PC-9 (cell line): Measurements from ENCODE around the gene CENPB. TPM values are rescaled to one million over a fixed set of nuclear protein-coding genes. Genes with fewer than 3 reads are reported as not detected.
A peak's percentile ranks its signal among the peaks of the same experiment; 100 is the strongest.
"Not testable (repeated sequence)": the region's sequence is repeated elsewhere in the genome, so short reads cannot be mapped to it uniquely, and the experiment has no call there.

Experiments
- BruUV-seq: library from RNA; stranded (reverse); fragments of 400-500 nt; replicated peaks from 2 replicates; lab custom pipeline; 2021; lab: Mats Ljungman, UMichigan
- CTCF ChIA-PET: fragments of 300-600 bp; sonication (Branson Sonifier 250); formaldehyde crosslinking; loops from one replicate; lab custom pipeline; 2022; ENCODE audit warnings: antibody characterized with exemption; lab: Charles Lee
- POLR2A ChIA-PET: fragments of 300-600 bp; sonication (Branson Sonifier 250); formaldehyde crosslinking; loops from one replicate; lab custom pipeline; 2022; ENCODE audit warnings: antibody characterized with exemption; ENCODE audit not compliant: unreplicated experiment; lab: Charles Lee
- DNase-seq, 2 experiments: peaks; one replicate each; pipeline versions ENCODE4 v3.0.0 to v3.0.0-alpha.2; 2015 to 2022; ENCODE audit warnings: mixed read lengths in 1 of 2
- H2AFZ ChIP-seq: fragments of 200-600 bp; sonication (generic); 2 replicates; pipeline ENCODE4 v1.8.1; 2017; ENCODE audit warnings: antibody characterized with exemption
- H3F3A ChIP-seq: fragments of 200-600 bp; sonication (generic); 2 replicates; pipeline ENCODE4 v1.8.1; 2017; ENCODE audit warnings: antibody characterized with exemption, mild to moderate bottlenecking, low read depth; ENCODE audit not compliant: insufficient read depth
- H3K27ac ChIP-seq: fragments of 200-600 bp; sonication (generic); 2 replicates; pipeline ENCODE4 v1.6.1; 2016; ENCODE audit warnings: mixed run types
- H3K27me3 ChIP-seq: fragments of 200-600 bp; sonication (generic); 2 replicates; pipeline ENCODE4 v1.6.1; 2016; ENCODE audit warnings: low read depth, mixed run types; ENCODE audit not compliant: insufficient read depth
- H3K36me3 ChIP-seq: fragments of 200-600 bp; sonication (generic); 2 replicates; pipeline ENCODE4 v1.6.1; 2016; ENCODE audit warnings: low read depth, mixed run types
- H3K4me1 ChIP-seq: fragments of 200-600 bp; sonication (generic); replicated peaks from 2 replicates; pipeline ENCODE4 v1.6.1; 2016; ENCODE audit warnings: mixed run types; ENCODE audit not compliant: insufficient read depth
- H3K4me2 ChIP-seq: fragments of 200-600 bp; sonication (generic); 2 replicates; pipeline ENCODE4 v1.6.1; 2017; ENCODE audit warnings: mixed run types
- H3K4me3 ChIP-seq: fragments of 200-600 bp; sonication (generic); 2 replicates; pipeline ENCODE4 v1.6.1; 2016; ENCODE audit warnings: mixed run types
- H3K79me2 ChIP-seq: fragments of 200-600 bp; sonication (generic); 2 replicates; pipeline ENCODE4 v1.6.1; 2017; ENCODE audit warnings: low read depth, mixed run types
- H3K9me2 ChIP-seq: fragments of 200-600 bp; sonication (generic); 2 replicates; pipeline ENCODE4 v1.8.1; 2017; ENCODE audit warnings: mild to moderate bottlenecking; ENCODE audit not compliant: insufficient read depth
- H3K9me3 ChIP-seq: fragments of 200-600 bp; sonication (generic); 2 replicates; pipeline ENCODE4 v1.8.1; 2016; ENCODE audit warnings: low read depth; ENCODE audit not compliant: insufficient read depth
- H4K20me1 ChIP-seq: fragments of 200-600 bp; sonication (generic); 2 replicates; pipeline ENCODE4 v1.8.1; 2017; ENCODE audit not compliant: insufficient read depth
- CTCF ChIP-seq: fragments of 200-600 bp; sonication (generic); conservative IDR thresholded peaks from 2 replicates; pipeline ENCODE4 v1.6.1; 2017; ENCODE audit warnings: mixed run types, antibody characterized with exemption, mild to moderate bottlenecking, moderate library complexity
- EZH2 ChIP-seq: fragments of 200-600 bp; sonication (generic); IDR thresholded peaks from 2 replicates; pipeline ENCODE4 v1.8.0; 2017; ENCODE audit warnings: antibody characterized with exemption, low read depth
- intact Hi-C: fragments of 100-400 bp; cut with micrococcal nuclease; formaldehyde crosslinking; loops from one replicate; pipeline ENCODE4 v1.10.0; 2022; ENCODE audit not compliant: unreplicated experiment
- total RNA-seq: library from RNA; stranded (reverse); gene quantifications from 2 replicates; pipeline ENCODE4 v1.2.3, GENCODE V29; 2021

Gene CENPB
- total RNA-seq, 1 experiment from 2014 or later: 70.8 TPM

GRCh38 chr20:3795511-3796468 lies 9.2 kb upstream of the CENPB start, which contains the start of gene CDC25B:
Gene CDC25B, plus strand, starts transcription at chr20:3796310. Its CDS starts 222 bp downstream, at chr20:3796532.
- H3K79me2 ChIP-seq: peaks cover 17% of the 10 kb centered on the region
- DNase-seq: peak; percentile 75 to 91
- BruUV-seq: TSS peak; percentile 87

GRCh38 chr20:3794701-3795420 lies 8.3 kb upstream of the CENPB start:
- TF ChIP-seq EZH2 (no peak), CTCF (no peak)
- ChIA-PET POLR2A (interaction anchor here (0.6 kb wide), 1 partner anchor 8 kb away, joined by 5 read pairs; the partner anchor contains the start of gene CENPB), CTCF (no interaction called here)
- H3K4me3 ChIP-seq: peak overlapping the region; percentile 95; the same call in 1 of the 2 replicates
- no peak for DNase-seq
- H4K20me1 ChIP-seq: no peaks in the 10 kb centered on the region
- no peaks in the 10 kb centered on the region for H3K9me3 ChIP-seq
- intact Hi-C loops: no loop called here
- peaks cover 17% of the 10 kb centered on the region for H3K79me2 ChIP-seq
- no peaks in the 10 kb centered on the region for H3K9me2 ChIP-seq
- no peaks in the 10 kb centered on the region for H3K36me3 ChIP-seq
- no peak overlapping the region for H3K27ac ChIP-seq
- no peaks in the 10 kb centered on the region for H3F3A ChIP-seq
- no peaks in the 10 kb centered on the region for H3K27me3 ChIP-seq
- BruUV-seq: no TSS peak
- H3K4me1 ChIP-seq: peaks cover 15% of the 10 kb centered on the region
- H2AFZ ChIP-seq: peak overlapping the region; percentile 92; the same call in 1 of the 2 replicates
- H3K4me2 ChIP-seq: peak overlapping the region; percentile 79; the same call in 1 of the 2 replicates

More at GRCh38 chr20:3795511-3796468, 9.2 kb upstream of the CENPB start, which contains the start of gene CDC25B:
- Histone ChIP-seq H3K9me2 (no peaks in the 10 kb centered on the region), H3K4me1 (peaks cover 15% of the 10 kb centered on the region), H4K20me1 (no peaks in the 10 kb centered on the region), H3K4me3 (peak within 1 kb of the TSS; percentile 95), H3K9me3 (no peaks in the 10 kb centered on the region), H3K27me3 (no peaks in the 10 kb centered on the region), H3K4me2 (peak within 1 kb of the TSS; percentile 79), H3K27ac (peak within 1 kb of the TSS; percentile 35; the same call in 1 of the 2 replicates), H2AFZ (peak within 1 kb of the TSS; percentile 92), H3F3A (no peaks in the 10 kb centered on the region), H3K36me3 (no peaks in the 10 kb centered on the region)
- CTCF ChIA-PET: interaction anchor here (0.6 kb wide), 1 partner anchor 62 kb away, joined by 4 read pairs; no protein-coding TSS in a partner anchor
- POLR2A ChIA-PET: interaction anchor here (0.6 to 0.7 kb wide), 3 partner anchors 8 to 13 kb away, joined by 3 to 5 read pairs (median 4); partner anchors contain the start of gene CENPB
- intact Hi-C loops: loop anchor here (1.0 kb wide), 1 partner anchor 25 kb away; the partner anchor contains the start of gene AP5S1
- TF ChIP-seq CTCF: peak; percentile 54; the same call in 1 of the 2 replicates
- no peak for TF ChIP-seq EZH2

- H3K4me3 ChIP-seq, DNase-seq, H3K9me2 ChIP-seq, CTCF ChIA-PET, H3K9me3 ChIP-seq, H3K27ac ChIP-seq, BruUV-seq, H4K20me1 ChIP-seq, intact Hi-C loops, H3F3A ChIP-seq, POLR2A ChIA-PET, H3K4me2 ChIP-seq, H3K27me3 ChIP-seq, H3K36me3 ChIP-seq, H2AFZ ChIP-seq: not testable (repeated sequence)
- H3K4me1 ChIP-seq: peaks cover 15% of the 10 kb centered on the region
- peaks cover 17% of the 10 kb centered on the region for H3K79me2 ChIP-seq
Measured at GRCh38 chr20:3794168-3794567, 7.6 kb upstream of the CENPB start.

GRCh38 chr20:3789201-3789600 lies 2.7 kb upstream of the CENPB start:
- H3K9me3 ChIP-seq, BruUV-seq, DNase-seq, H3K36me3 ChIP-seq, H2AFZ ChIP-seq, H3F3A ChIP-seq, H3K4me3 ChIP-seq, H3K9me2 ChIP-seq, H3K27ac ChIP-seq, H3K4me2 ChIP-seq, CTCF ChIA-PET, H3K27me3 ChIP-seq: not testable (repeated sequence)
- Histone ChIP-seq H3K4me1 (peaks cover 21% of the 10 kb centered on the region), H4K20me1 (peaks cover 14% of the 10 kb centered on the region), H3K79me2 (peaks cover 23% of the 10 kb centered on the region)
- POLR2A ChIA-PET: interaction anchor here (0.6 kb wide), 1 partner anchor 79 kb away, joined by 3 read pairs; no protein-coding TSS in a partner anchor
- intact Hi-C loops: loop anchor here (10.0 kb wide), 2 partner anchors 226 to 316 kb away; partner anchors contain the start of gene RNF24
